Measurements from ENCODE around the gene TTC23L.

GRCh38 chr5:34857161-34857560 lies 18.2 kb downstream of the TTC23L start:
- TF ChIP-seq, protein P1, sequence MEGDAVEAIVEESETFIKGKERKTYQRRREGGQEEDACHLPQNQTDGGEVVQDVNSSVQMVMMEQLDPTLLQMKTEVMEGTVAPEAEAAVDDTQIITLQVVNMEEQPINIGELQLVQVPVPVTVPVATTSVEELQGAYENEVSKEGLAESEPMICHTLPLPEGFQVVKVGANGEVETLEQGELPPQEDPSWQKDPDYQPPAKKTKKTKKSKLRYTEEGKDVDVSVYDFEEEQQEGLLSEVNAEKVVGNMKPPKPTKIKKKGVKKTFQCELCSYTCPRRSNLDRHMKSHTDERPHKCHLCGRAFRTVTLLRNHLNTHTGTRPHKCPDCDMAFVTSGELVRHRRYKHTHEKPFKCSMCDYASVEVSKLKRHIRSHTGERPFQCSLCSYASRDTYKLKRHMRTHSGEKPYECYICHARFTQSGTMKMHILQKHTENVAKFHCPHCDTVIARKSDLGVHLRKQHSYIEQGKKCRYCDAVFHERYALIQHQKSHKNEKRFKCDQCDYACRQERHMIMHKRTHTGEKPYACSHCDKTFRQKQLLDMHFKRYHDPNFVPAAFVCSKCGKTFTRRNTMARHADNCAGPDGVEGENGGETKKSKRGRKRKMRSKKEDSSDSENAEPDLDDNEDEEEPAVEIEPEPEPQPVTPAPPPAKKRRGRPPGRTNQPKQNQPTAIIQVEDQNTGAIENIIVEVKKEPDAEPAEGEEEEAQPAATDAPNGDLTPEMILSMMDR (IDR thresholded peaks at IDR 0.05) = no peak
- no peak for TF ChIP-seq POLR2A (IDR thresholded peaks at IDR 0.05)

Data from gastroesophageal sphincter (tissue), 3 donors.